ENCODE results near the gene TNS3.

The TNS3 gene

GRCh38 chr7:47493976-47494911 is 87.7 kb downstream of the TNS3 start:
- H3K27me3 ChIP-seq (ENCODE audit: insufficient read depth, poor library complexity, severe bottlenecking), result no peaks in the 10 kb centered on the region
- H3K4me3 ChIP-seq (replicated peaks; ENCODE audit: insufficient read depth, low read length), result peak overlapping the region; percentile 28
- no peak for TF ChIP-seq GABPA (IDR thresholded peaks at IDR 0.05; ENCODE audit: low read depth)
- TF ChIP-seq, protein P1, sequence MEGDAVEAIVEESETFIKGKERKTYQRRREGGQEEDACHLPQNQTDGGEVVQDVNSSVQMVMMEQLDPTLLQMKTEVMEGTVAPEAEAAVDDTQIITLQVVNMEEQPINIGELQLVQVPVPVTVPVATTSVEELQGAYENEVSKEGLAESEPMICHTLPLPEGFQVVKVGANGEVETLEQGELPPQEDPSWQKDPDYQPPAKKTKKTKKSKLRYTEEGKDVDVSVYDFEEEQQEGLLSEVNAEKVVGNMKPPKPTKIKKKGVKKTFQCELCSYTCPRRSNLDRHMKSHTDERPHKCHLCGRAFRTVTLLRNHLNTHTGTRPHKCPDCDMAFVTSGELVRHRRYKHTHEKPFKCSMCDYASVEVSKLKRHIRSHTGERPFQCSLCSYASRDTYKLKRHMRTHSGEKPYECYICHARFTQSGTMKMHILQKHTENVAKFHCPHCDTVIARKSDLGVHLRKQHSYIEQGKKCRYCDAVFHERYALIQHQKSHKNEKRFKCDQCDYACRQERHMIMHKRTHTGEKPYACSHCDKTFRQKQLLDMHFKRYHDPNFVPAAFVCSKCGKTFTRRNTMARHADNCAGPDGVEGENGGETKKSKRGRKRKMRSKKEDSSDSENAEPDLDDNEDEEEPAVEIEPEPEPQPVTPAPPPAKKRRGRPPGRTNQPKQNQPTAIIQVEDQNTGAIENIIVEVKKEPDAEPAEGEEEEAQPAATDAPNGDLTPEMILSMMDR (IDR thresholded peaks at IDR 0.05; ENCODE audit: insufficient read depth, low read length), result no peak
- TF ChIP-seq, protein P2, sequence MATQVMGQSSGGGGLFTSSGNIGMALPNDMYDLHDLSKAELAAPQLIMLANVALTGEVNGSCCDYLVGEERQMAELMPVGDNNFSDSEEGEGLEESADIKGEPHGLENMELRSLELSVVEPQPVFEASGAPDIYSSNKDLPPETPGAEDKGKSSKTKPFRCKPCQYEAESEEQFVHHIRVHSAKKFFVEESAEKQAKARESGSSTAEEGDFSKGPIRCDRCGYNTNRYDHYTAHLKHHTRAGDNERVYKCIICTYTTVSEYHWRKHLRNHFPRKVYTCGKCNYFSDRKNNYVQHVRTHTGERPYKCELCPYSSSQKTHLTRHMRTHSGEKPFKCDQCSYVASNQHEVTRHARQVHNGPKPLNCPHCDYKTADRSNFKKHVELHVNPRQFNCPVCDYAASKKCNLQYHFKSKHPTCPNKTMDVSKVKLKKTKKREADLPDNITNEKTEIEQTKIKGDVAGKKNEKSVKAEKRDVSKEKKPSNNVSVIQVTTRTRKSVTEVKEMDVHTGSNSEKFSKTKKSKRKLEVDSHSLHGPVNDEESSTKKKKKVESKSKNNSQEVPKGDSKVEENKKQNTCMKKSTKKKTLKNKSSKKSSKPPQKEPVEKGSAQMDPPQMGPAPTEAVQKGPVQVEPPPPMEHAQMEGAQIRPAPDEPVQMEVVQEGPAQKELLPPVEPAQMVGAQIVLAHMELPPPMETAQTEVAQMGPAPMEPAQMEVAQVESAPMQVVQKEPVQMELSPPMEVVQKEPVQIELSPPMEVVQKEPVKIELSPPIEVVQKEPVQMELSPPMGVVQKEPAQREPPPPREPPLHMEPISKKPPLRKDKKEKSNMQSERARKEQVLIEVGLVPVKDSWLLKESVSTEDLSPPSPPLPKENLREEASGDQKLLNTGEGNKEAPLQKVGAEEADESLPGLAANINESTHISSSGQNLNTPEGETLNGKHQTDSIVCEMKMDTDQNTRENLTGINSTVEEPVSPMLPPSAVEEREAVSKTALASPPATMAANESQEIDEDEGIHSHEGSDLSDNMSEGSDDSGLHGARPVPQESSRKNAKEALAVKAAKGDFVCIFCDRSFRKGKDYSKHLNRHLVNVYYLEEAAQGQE (IDR thresholded peaks at IDR 0.05; ENCODE audit: insufficient replicate concordance, low read depth), result no peak
- no peak for TF ChIP-seq SPI1 (IDR thresholded peaks at IDR 0.05; ENCODE audit: borderline replicate concordance, low read depth)
- TF ChIP-seq POLR2AphosphoS5 (IDR thresholded peaks at IDR 0.05; ENCODE audit: low read depth), result no peak
- DNase-seq (ENCODE audit: low read depth in 1 of 2, low spot score in 1 of 2), result peak in 1 of 2 experiments; percentile 47
- H3K27ac ChIP-seq (replicated peaks), result no peak overlapping the region

DNA sequence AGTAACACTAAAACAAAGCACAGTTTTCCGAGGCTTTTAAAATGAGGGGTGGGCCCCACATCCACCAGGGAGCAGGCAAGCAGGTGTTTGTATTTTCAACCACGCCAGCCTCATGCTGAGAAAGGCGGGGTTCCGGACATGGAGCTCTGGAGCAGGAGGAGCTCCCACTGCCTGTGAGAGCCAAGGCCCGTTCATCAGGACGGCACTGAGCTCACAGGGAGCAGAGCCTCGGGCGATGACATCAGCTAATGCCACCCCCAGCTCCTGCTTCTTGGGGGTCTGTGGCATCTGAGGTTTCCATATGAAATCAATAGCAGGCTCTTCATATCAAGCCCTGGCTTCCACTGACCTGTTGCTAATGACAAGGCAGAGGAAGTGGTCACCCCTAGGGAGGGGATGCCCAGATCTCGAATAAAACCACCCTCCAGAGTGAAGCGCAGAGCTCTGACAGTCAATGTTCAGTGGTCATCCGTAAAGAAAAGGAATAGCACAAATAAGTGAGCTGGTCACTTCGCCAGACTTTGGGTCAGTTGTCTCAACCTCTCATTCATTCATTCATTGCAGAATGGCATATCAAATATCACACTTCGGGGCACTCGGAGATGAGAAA is 89.1 kb downstream of the TNS3 start:
- Histone ChIP-seq H3K4me3 (replicated peaks; ENCODE audit: insufficient read depth, low read length) (no peak overlapping the region), H3K27me3 (ENCODE audit: insufficient read depth, poor library complexity, severe bottlenecking) (no peaks in the 10 kb centered on the region), H3K27ac (replicated peaks) (no peak overlapping the region)
- no peak for TF ChIP-seq GABPA (IDR thresholded peaks at IDR 0.05; ENCODE audit: low read depth)
- no peak for TF ChIP-seq POLR2AphosphoS5 (IDR thresholded peaks at IDR 0.05; ENCODE audit: low read depth)
- TF ChIP-seq SPI1 (IDR thresholded peaks at IDR 0.05; ENCODE audit: borderline replicate concordance, low read depth), result no peak
- TF ChIP-seq, protein P2 (IDR thresholded peaks at IDR 0.05; ENCODE audit: insufficient replicate concordance, low read depth), result no peak
- TF ChIP-seq, protein P1 (IDR thresholded peaks at IDR 0.05; ENCODE audit: insufficient read depth, low read length), result no peak
- DNase-seq (ENCODE audit: low read depth in 1 of 2, low spot score in 1 of 2), result no peak

- H3K27me3 ChIP-seq (ENCODE audit: insufficient read depth, poor library complexity, severe bottlenecking), result no peaks in the 10 kb centered on the region
- H3K4me3 ChIP-seq (replicated peaks; ENCODE audit: insufficient read depth, low read length), result no peak overlapping the region
- no peak for DNase-seq (ENCODE audit: low read depth in 1 of 2, low spot score in 1 of 2)
- H3K27ac ChIP-seq (replicated peaks), result no peak overlapping the region
- TF ChIP-seq GABPA (IDR thresholded peaks at IDR 0.05; ENCODE audit: low read depth), result no peak
- TF ChIP-seq, protein P2 (IDR thresholded peaks at IDR 0.05; ENCODE audit: insufficient replicate concordance, low read depth), result no peak
- TF ChIP-seq SPI1 (IDR thresholded peaks at IDR 0.05; ENCODE audit: borderline replicate concordance, low read depth), result no peak
- TF ChIP-seq POLR2AphosphoS5 (IDR thresholded peaks at IDR 0.05; ENCODE audit: low read depth), result no peak
Observed at GRCh38 chr7:47490501-47491265, 91.2 kb downstream of the TNS3 start.

All from HL-60 (cell line).